ENCODE measurements around the gene TIMM10B.

GRCh38 chr11:6516865-6517264 is 35.6 kb downstream of the TIMM10B start:
- TF ChIP-seq CTCF (IDR thresholded peaks at IDR 0.05) (no peak), POLR2AphosphoS5 (IDR thresholded peaks at IDR 0.05) (no peak)
